Measurements from ENCODE around the gene ITPA.

DNA sequence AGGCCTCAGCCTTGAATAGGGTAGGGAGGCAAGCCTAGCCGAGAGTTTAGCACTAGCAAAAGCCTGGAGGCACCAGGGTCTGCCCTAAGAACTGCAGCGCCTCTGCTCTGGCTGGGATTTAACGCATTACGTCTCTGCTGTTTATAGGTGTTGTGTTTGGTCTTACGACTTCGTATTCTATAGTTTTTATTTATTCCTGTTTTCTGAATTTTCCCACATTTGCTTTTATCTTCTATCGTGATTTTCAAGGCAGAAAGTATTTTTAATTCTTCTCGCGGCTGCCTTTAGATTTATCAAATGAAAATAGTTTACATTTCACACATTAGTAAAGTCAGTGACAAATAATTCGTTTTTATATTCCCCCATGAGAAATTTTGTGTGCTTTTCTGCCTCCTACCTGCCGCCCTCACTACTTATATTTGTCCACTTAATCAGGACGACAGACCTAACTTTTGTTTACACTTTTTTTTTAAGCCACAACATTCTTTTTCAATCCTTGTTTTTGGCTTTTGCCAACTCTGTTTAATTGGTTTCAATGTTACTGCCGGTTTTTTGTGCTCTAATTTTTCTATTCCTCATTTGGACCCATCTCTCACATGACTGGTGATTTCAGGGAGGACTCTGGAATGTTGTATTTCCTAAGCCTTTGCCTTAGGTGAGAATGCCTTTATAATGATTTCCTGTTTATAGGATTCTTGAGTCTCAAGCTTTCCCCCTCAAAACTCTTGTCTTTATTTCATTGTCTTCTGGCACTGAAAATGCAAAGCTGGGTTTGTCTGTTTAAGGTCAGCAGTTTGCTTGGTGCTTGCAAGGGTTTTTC lies 34.6 kb upstream of the ITPA start:
- TF ChIP-seq, protein P1, sequence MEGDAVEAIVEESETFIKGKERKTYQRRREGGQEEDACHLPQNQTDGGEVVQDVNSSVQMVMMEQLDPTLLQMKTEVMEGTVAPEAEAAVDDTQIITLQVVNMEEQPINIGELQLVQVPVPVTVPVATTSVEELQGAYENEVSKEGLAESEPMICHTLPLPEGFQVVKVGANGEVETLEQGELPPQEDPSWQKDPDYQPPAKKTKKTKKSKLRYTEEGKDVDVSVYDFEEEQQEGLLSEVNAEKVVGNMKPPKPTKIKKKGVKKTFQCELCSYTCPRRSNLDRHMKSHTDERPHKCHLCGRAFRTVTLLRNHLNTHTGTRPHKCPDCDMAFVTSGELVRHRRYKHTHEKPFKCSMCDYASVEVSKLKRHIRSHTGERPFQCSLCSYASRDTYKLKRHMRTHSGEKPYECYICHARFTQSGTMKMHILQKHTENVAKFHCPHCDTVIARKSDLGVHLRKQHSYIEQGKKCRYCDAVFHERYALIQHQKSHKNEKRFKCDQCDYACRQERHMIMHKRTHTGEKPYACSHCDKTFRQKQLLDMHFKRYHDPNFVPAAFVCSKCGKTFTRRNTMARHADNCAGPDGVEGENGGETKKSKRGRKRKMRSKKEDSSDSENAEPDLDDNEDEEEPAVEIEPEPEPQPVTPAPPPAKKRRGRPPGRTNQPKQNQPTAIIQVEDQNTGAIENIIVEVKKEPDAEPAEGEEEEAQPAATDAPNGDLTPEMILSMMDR (IDR thresholded peaks at IDR 0.05) = peak in 1 of 4 experiments; percentile 18
- TF ChIP-seq POLR2AphosphoS5 (IDR thresholded peaks at IDR 0.05) = no peak
- TF ChIP-seq POLR2A (IDR thresholded peaks at IDR 0.05) = no peak
